ENCODE data around the gene KRTAP12-4. TPM values are rescaled to one million over a fixed set of nuclear protein-coding genes. Genes with fewer than 3 reads are reported as not detected.

The KRTAP12-4 gene
- total RNA-seq, 1 experiment from 2014 or later: not detected

GRCh38 chr21:44702111-44702972, 47.9 kb upstream of the KRTAP12-4 start:
- Histone ChIP-seq H3F3A (ENCODE audit: insufficient read depth, low read depth) (no peaks in the 10 kb centered on the region), H3K4me3 (no peak overlapping the region), H3K36me3 (ENCODE audit: low read depth) (no peaks in the 10 kb centered on the region), H3K9me2 (ENCODE audit: insufficient read depth) (no peaks in the 10 kb centered on the region), H3K9me3 (ENCODE audit: insufficient read depth, low read depth) (no peaks in the 10 kb centered on the region), H2AFZ (no peak overlapping the region), H3K4me2 (no peak overlapping the region), H3K4me1 (replicated peaks; ENCODE audit: insufficient read depth) (no peaks in the 10 kb centered on the region), H4K20me1 (ENCODE audit: insufficient read depth) (no peaks in the 10 kb centered on the region), H3K27me3 (ENCODE audit: insufficient read depth, low read depth) (peaks cover 72% of the 10 kb centered on the region), H3K27ac (no peak overlapping the region), H3K79me2 (ENCODE audit: low read depth) (no peaks in the 10 kb centered on the region)
- TF ChIP-seq EZH2 (IDR thresholded peaks at IDR 0.05; ENCODE audit: low read depth): no peak
- TF ChIP-seq, protein P1, sequence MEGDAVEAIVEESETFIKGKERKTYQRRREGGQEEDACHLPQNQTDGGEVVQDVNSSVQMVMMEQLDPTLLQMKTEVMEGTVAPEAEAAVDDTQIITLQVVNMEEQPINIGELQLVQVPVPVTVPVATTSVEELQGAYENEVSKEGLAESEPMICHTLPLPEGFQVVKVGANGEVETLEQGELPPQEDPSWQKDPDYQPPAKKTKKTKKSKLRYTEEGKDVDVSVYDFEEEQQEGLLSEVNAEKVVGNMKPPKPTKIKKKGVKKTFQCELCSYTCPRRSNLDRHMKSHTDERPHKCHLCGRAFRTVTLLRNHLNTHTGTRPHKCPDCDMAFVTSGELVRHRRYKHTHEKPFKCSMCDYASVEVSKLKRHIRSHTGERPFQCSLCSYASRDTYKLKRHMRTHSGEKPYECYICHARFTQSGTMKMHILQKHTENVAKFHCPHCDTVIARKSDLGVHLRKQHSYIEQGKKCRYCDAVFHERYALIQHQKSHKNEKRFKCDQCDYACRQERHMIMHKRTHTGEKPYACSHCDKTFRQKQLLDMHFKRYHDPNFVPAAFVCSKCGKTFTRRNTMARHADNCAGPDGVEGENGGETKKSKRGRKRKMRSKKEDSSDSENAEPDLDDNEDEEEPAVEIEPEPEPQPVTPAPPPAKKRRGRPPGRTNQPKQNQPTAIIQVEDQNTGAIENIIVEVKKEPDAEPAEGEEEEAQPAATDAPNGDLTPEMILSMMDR (conservative IDR thresholded peaks at IDR 0.05): no peak
- CTCF ChIA-PET: no interaction called here
- BruUV-seq (replicated peaks): no TSS peak
- intact Hi-C loops (cut with micrococcal nuclease; ENCODE audit: unreplicated experiment): no loop called here
- DNase-seq: no peak
- POLR2A ChIA-PET (ENCODE audit: unreplicated experiment): no interaction called here

- POLR2A ChIA-PET (ENCODE audit: unreplicated experiment): no interaction called here
- Histone ChIP-seq H3K4me1 (replicated peaks; ENCODE audit: insufficient read depth) (no peaks in the 10 kb centered on the region), H3K27me3 (ENCODE audit: insufficient read depth, low read depth) (peaks cover 73% of the 10 kb centered on the region), H3K79me2 (ENCODE audit: low read depth) (no peaks in the 10 kb centered on the region), H3K27ac (no peak overlapping the region), H3K36me3 (ENCODE audit: low read depth) (no peaks in the 10 kb centered on the region), H3K9me2 (ENCODE audit: insufficient read depth) (no peaks in the 10 kb centered on the region), H4K20me1 (ENCODE audit: insufficient read depth) (no peaks in the 10 kb centered on the region), H3K9me3 (ENCODE audit: insufficient read depth, low read depth) (no peaks in the 10 kb centered on the region), H2AFZ (no peak overlapping the region), H3F3A (ENCODE audit: insufficient read depth, low read depth) (no peaks in the 10 kb centered on the region), H3K4me3 (no peak overlapping the region), H3K4me2 (no peak overlapping the region)
- DNase-seq: no peak
- BruUV-seq (replicated peaks): no TSS peak
- CTCF ChIA-PET: no interaction called here
- intact Hi-C loops (cut with micrococcal nuclease; ENCODE audit: unreplicated experiment): no loop called here
- TF ChIP-seq, protein P1 (conservative IDR thresholded peaks at IDR 0.05): no peak
- TF ChIP-seq EZH2 (IDR thresholded peaks at IDR 0.05; ENCODE audit: low read depth): no peak
Observed at GRCh38 chr21:44701541-44701940, 47.1 kb upstream of the KRTAP12-4 start.

DNA sequence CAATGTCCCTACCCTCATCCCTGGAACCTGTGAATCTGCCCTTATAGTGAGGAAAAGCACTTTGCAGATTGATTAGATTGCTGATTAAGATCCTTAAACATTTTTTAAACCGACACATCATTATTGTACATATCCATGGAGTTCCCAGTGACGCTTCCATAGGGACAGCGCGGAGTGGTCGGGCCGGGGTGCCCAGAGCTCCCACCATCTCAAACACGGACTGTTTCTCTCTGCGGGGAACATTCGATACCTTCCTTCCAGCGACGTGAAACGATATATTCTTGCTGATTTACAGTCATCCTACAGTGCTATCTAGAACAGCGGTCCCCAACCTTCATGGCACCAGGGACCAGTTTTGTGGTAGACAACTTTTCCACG, 46.6 kb upstream of the KRTAP12-4 start:
- no peak for DNase-seq
- H3K27me3 ChIP-seq (ENCODE audit: insufficient read depth, low read depth): peaks cover 76% of the 10 kb centered on the region
- H3K9me3 ChIP-seq (ENCODE audit: insufficient read depth, low read depth): no peaks in the 10 kb centered on the region
- no peaks in the 10 kb centered on the region for H3K79me2 ChIP-seq (ENCODE audit: low read depth)
- CTCF ChIA-PET: no interaction called here
- POLR2A ChIA-PET (ENCODE audit: unreplicated experiment): no interaction called here
- no peaks in the 10 kb centered on the region for H3F3A ChIP-seq (ENCODE audit: insufficient read depth, low read depth)
- H3K9me2 ChIP-seq (ENCODE audit: insufficient read depth): no peaks in the 10 kb centered on the region
- intact Hi-C loops (cut with micrococcal nuclease; ENCODE audit: unreplicated experiment): no loop called here
- H3K4me1 ChIP-seq (replicated peaks; ENCODE audit: insufficient read depth): no peaks in the 10 kb centered on the region
- no peaks in the 10 kb centered on the region for H3K36me3 ChIP-seq (ENCODE audit: low read depth)
- TF ChIP-seq, protein P1 (conservative IDR thresholded peaks at IDR 0.05): no peak
- no peak for TF ChIP-seq EZH2 (IDR thresholded peaks at IDR 0.05; ENCODE audit: low read depth)
- H3K4me2 ChIP-seq: no peak overlapping the region
- no peak overlapping the region for H3K27ac ChIP-seq
- BruUV-seq (replicated peaks): no TSS peak
- H2AFZ ChIP-seq: no peak overlapping the region
- H4K20me1 ChIP-seq (ENCODE audit: insufficient read depth): no peaks in the 10 kb centered on the region
- H3K4me3 ChIP-seq: no peak overlapping the region

All from PC-9 (cell line).